Body of pancreas (tissue), 4 donors: ENCODE results near the gene PDE1C.

ENCODE experiments used
- POLR2A ChIP-seq, 3 donors: fragments of 450-650 bp; IDR thresholded peaks; one replicate each; pipeline ENCODE4 v1.6.1; 2016; ENCODE audit warnings: antibody characterized with exemption in 3 of 3, mild to moderate bottlenecking in 2 of 3
- TF ChIP-seq, protein P1 (sequence below), 7 experiments: fragments of 450-650 bp in 4 of 7; fragments of 200-600 bp in 3 of 7; sonication (generic) in 3 of 7; IDR thresholded peaks; one replicate each; pipeline ENCODE4 v1.5.1; 2016 to 2019; ENCODE audit warnings: antibody characterized with exemption in 7 of 7

GRCh38 chr7:31917256-31917655, 153.0 kb downstream of the PDE1C start:
- TF ChIP-seq, protein P1, sequence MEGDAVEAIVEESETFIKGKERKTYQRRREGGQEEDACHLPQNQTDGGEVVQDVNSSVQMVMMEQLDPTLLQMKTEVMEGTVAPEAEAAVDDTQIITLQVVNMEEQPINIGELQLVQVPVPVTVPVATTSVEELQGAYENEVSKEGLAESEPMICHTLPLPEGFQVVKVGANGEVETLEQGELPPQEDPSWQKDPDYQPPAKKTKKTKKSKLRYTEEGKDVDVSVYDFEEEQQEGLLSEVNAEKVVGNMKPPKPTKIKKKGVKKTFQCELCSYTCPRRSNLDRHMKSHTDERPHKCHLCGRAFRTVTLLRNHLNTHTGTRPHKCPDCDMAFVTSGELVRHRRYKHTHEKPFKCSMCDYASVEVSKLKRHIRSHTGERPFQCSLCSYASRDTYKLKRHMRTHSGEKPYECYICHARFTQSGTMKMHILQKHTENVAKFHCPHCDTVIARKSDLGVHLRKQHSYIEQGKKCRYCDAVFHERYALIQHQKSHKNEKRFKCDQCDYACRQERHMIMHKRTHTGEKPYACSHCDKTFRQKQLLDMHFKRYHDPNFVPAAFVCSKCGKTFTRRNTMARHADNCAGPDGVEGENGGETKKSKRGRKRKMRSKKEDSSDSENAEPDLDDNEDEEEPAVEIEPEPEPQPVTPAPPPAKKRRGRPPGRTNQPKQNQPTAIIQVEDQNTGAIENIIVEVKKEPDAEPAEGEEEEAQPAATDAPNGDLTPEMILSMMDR (IDR thresholded peaks at IDR 0.05) = no peak
- no peak for TF ChIP-seq POLR2A (IDR thresholded peaks at IDR 0.05)
